Small intestine (tissue), 7 donors: ENCODE measurements around the gene TLK2. TPM values are rescaled to one million over a fixed set of nuclear protein-coding genes. Genes with fewer than 3 reads are reported as not detected.
A peak's percentile ranks its signal among the peaks of the same experiment; 100 is the strongest.
"Not testable (repeated sequence)": the region's sequence is repeated elsewhere in the genome, so short reads cannot be mapped to it uniquely, and the experiment has no call there.

Source experiments
- DNase-seq, 2 donors: peaks; one replicate each; pipeline versions ENCODE4 v3.0.0 to v3.0.0-alpha.2; 2013
- FAIRE-seq: peaks from 2 replicates; lab custom pipeline; 2012; peaks lifted over from hg19 to GRCh38; lab: Jason Lieb, UNC
- H3K27ac ChIP-seq, 3 donors: one replicate each; pipeline ENCODE4 v1.5.1; 2013; ENCODE audit warnings: low read length in 2 of 3, mild to moderate bottlenecking in 2 of 3, control low read depth in 1 of 3, inconsistent platforms in 1 of 3, low read depth in 1 of 3, moderate library complexity in 1 of 3
- H3K27me3 ChIP-seq, 3 donors: one replicate each; pipeline ENCODE4 v1.6.1; 2013; ENCODE audit warnings: low read length in 3 of 3, inconsistent platforms in 1 of 3; ENCODE audit not compliant: control insufficient read depth in 3 of 3, insufficient read depth in 3 of 3
- H3K36me3 ChIP-seq, 3 donors: one replicate each; pipeline ENCODE4 v1.6.1; 2013; ENCODE audit warnings: low read length in 3 of 3, inconsistent platforms in 1 of 3, low read depth in 1 of 3, mild to moderate bottlenecking in 1 of 3, moderate library complexity in 1 of 3; ENCODE audit not compliant: control insufficient read depth in 3 of 3, insufficient read depth in 2 of 3
- H3K4me1 ChIP-seq, 3 donors: one replicate each; pipeline ENCODE4 v1.6.1; 2013; ENCODE audit warnings: low read length in 2 of 3, inconsistent platforms in 1 of 3, low read depth in 1 of 3, mild to moderate bottlenecking in 1 of 3, moderate library complexity in 1 of 3; ENCODE audit not compliant: control insufficient read depth in 3 of 3, insufficient read depth in 2 of 3
- H3K4me3 ChIP-seq, 3 donors: one replicate each; pipeline ENCODE4 v1.5.1; 2013; ENCODE audit warnings: low read length in 3 of 3, control low read depth in 1 of 3, inconsistent platforms in 1 of 3, low read depth in 1 of 3, mild to moderate bottlenecking in 1 of 3, moderate library complexity in 1 of 3
- H3K9me3 ChIP-seq, 2 donors: one replicate each; pipeline ENCODE4 v1.6.1; 2013; ENCODE audit warnings: low read depth in 1 of 2, low read length in 1 of 2; ENCODE audit not compliant: control insufficient read depth in 2 of 2, insufficient read depth in 1 of 2
- WGBS, 3 donors: extraction: QIAGEN DNeasy Blood & Tissue Kit; methylation state at CpG; one replicate each; pipeline ENCODE4 v1.1.7; 2013; 5-methylcytosine and 5-hydroxymethylcytosine counted together
- polyA plus RNA-seq, 4 donors: library from polyadenylated mRNA; stranded (reverse) in 3 of 4; unstranded in 1 of 4; fragments of 200-250 nt in 3 of 4; fragments of 120-200 nt in 1 of 4; gene quantifications; one replicate each; pipeline versions ENCODE4 v1.2.1 to v1.2.3, GENCODE V29; 2013
- donor health status: healthy with polysubstance abuse.
- donor health status: control.
- donor health status: control.
- donor health status: Bipolar disorder and iron deficiency.
- donor health status: healthy.

TLK2 gene
- polyA plus RNA-seq, 4 donors: 13.0 to 30.8 (median 16.2) TPM

GRCh38 chr17:62524077-62524476 is 45.5 kb downstream of the TLK2 start:
- FAIRE-seq, H3K9me3 ChIP-seq, H3K27me3 ChIP-seq, DNase-seq, H3K4me1 ChIP-seq, H3K27ac ChIP-seq, H3K4me3 ChIP-seq: not testable (repeated sequence)
- 73 to 86% (median 81%) methylated on average over 6 of the region's 6 CpGs for WGBS, 3 donors
- H3K36me3 ChIP-seq: peaks cover 0 to 14% (median 2%) of the 10 kb centered on the region in 3 donors

DNA sequence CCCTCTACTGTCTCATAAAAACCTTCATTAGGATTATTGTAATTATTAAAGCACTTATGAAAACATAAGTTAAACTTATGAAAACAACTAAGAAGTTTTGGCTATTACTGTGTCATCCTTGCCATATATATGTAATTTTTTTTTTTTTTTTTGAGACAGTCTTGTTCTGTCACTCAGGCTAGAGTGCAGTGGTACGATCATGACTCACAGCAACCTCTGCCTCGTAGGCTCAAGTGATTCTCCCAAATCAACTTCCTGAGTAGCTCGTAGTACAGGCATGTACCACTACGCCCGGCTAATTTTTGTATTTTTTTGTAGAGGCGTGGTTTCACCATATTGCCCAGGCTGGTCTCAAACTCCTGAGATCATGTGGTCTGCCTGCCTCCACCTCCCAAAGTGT is 46.7 kb downstream of the TLK2 start:
- WGBS, 3 donors: 87 to 90% (median 89%) methylated on average over 6 of the region's 6 CpGs
- not testable (repeated sequence) for H3K27ac ChIP-seq, H3K27me3 ChIP-seq, DNase-seq, H3K4me3 ChIP-seq, FAIRE-seq, H3K9me3 ChIP-seq, H3K4me1 ChIP-seq
- peaks cover 2 to 24% (median 3%) of the 10 kb centered on the region in 3 donors for H3K36me3 ChIP-seq

DNA sequence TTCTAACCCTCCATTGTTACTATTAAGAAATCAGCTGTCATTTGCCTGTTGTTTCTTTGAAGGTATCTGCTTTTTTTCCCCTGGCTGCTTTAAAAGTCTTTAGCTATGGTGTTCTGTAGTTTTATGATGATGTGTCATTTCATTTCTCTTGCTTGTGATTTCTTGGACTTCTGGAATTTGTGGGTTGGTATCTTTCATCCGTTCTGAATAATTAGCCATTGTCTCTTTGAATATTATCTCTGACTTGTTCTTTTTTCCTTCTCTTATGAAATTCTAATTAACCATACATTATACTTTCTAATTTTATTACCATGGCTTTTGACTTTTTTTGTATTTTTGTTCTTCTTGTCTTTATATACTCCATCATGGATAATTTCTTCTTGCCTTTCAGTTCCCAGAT is 52.3 kb downstream of the TLK2 start:
- FAIRE-seq, H3K4me3 ChIP-seq: not testable (repeated sequence)
- 89 to 93% (median 92%) methylated on average over 1 of the region's 1 CpG for WGBS, 3 donors

GRCh38 chr17:62536557-62536956 is 57.9 kb downstream of the TLK2 start:
- H3K27me3 ChIP-seq, H3K9me3 ChIP-seq, H3K4me1 ChIP-seq, H3K27ac ChIP-seq, H3K4me3 ChIP-seq, FAIRE-seq, DNase-seq: not testable (repeated sequence)
- H3K36me3 ChIP-seq: peaks cover 0 to 11% (median 3%) of the 10 kb centered on the region in 3 donors
- 96 to 100% (median 99%) methylated on average over 3 of the region's 4 CpGs for WGBS, 3 donors

More for the DNA sequence above, 52.3 kb downstream of the TLK2 start:
- H3K27ac ChIP-seq, H3K4me1 ChIP-seq, H3K9me3 ChIP-seq, H3K27me3 ChIP-seq, DNase-seq: not testable (repeated sequence)
- H3K36me3 ChIP-seq: peaks cover 0 to 15% (median 3%) of the 10 kb centered on the region in 3 donors

- not testable (repeated sequence) for FAIRE-seq, DNase-seq
Measured at GRCh38 chr17:62541073-62541472, 62.4 kb downstream of the TLK2 start.

DNA sequence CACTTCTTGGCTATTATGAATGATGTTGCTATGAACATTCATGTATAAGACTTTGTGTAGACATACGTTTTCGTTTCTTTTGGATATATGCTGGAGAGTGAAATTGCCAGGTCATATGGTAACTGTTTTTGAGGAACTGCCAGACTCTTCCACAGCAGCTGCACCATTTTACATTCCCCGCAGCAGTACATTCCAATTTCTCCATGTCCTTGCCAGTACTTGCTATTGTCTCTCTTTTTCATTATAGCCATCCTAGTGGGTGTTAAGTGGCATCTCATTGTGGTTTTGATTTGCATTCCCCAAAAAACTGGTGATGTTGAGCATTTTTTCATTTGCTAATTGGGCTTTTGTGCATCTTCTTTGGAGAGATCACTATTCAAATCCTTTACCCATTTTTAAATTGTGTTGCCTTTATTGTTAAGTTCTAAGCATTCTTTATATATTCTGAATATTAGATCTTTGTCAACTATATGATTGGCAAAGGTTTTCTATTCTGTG is 64.7 kb downstream of the TLK2 start:
- not testable (repeated sequence) for H3K36me3 ChIP-seq, H3K27me3 ChIP-seq, FAIRE-seq, H3K4me3 ChIP-seq, H3K4me1 ChIP-seq, H3K9me3 ChIP-seq, DNase-seq, H3K27ac ChIP-seq
- WGBS, 3 donors: 80 to 97% (median 93%) methylated on average over 3 of the region's 3 CpGs

More at GRCh38 chr17:62541073-62541472, 62.4 kb downstream of the TLK2 start:
- H3K4me3 ChIP-seq, H3K9me3 ChIP-seq, H3K27ac ChIP-seq, H3K4me1 ChIP-seq, H3K27me3 ChIP-seq: not testable (repeated sequence)
- WGBS, 3 donors: 93 to 98% (median 94%) methylated on average over 4 of the region's 4 CpGs
- H3K36me3 ChIP-seq: peaks cover 3 to 12% (median 3%) of the 10 kb centered on the region in 3 donors

DNA sequence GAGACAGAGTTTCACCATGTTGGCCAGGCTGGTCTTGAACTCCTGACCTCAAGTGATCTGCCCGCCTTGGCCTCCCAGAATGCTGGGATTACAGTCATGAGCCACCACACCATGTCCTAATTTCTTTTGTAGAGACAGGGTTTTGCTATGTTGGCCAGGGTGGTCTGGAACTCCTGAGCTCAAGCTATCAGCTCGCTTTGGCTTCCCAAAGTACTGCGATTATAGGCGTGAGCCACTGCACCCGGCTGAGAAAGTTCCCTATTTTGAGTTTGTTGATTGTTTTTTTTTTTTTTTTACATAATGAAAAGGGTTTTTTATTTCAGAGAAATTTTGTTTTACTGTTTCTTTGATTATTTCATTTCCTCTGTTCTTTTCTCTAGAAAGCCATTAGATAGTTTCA is 67.4 kb downstream of the TLK2 start:
- H3K36me3 ChIP-seq, H3K27me3 ChIP-seq, H3K9me3 ChIP-seq, H3K4me3 ChIP-seq, DNase-seq, FAIRE-seq, H3K27ac ChIP-seq, H3K4me1 ChIP-seq: not testable (repeated sequence)
- WGBS, 3 donors: 90 to 97% (median 91%) methylated on average over 5 of the region's 5 CpGs

- WGBS, 3 donors: 12 to 16% (median 15%) methylated on average over 4 of the region's 4 CpGs
- DNase-seq: peak; percentile 31 to 42
- not testable (repeated sequence) for H3K4me1 ChIP-seq, H3K9me3 ChIP-seq, H3K4me3 ChIP-seq, H3K27ac ChIP-seq, H3K27me3 ChIP-seq
- peak; percentile 57 for FAIRE-seq
- H3K36me3 ChIP-seq: peaks cover 0 to 20% (median 0%) of the 10 kb centered on the region in 3 donors
Measured at GRCh38 chr17:62552851-62553659, 74.4 kb downstream of the TLK2 start.
